GM18505 (cell line): Measurements from ENCODE around the gene SCPEP1.

Source experiments
- ATAC-seq: cut with Tn5 transposase; IDR thresholded peaks from one replicate; pipeline ENCODE4 v1.9.1; 2021; ENCODE audit not compliant: unreplicated experiment
- POLR2A ChIP-seq: IDR thresholded peaks from 4 replicates; pipeline ENCODE4 v1.6.1; 2011; ENCODE audit warnings: borderline replicate concordance; ENCODE audit not compliant: insufficient read depth, insufficient read length; ENCODE audit errors: extremely low read depth

SCPEP1 gene

DNA sequence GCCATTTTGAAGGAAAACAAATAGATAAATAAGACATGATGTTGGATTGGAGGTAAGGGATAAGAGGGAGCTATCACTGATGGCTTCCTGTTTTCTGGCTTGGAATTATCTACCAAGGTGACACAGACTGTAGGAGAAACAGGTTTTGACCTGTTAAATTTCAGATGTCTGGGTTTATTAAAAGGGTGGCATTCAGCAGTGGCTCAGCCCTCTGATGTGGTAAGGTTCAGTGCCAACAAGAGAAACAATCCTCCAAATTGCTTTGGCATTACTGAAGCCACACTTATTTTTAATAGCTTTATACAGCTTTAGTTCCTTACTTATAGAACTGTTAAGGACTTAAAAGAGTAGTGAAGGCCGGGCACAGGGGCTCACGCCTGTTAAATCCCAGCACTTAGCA, 70.2 kb downstream of the SCPEP1 start:
- ATAC-seq = no peak
- no peak for TF ChIP-seq POLR2A

- TF ChIP-seq POLR2A = no peak
- ATAC-seq = no peak
Observed at GRCh38 chr17:57050306-57050705, 72.4 kb downstream of the SCPEP1 start.

GRCh38 chr17:57051886-57052361, 74.0 kb downstream of the SCPEP1 start:
- no peak for ATAC-seq
- no peak for TF ChIP-seq POLR2A
